Measurements from ENCODE around the gene FAM193B. TPM values are rescaled to one million over a fixed set of nuclear protein-coding genes. Genes with fewer than 3 reads are reported as not detected.
A peak's percentile ranks its signal among the peaks of the same experiment; 100 is the strongest.

The FAM193B gene
- total RNA-seq, 1 donor from 2014 or later = 23.2 TPM

DNA sequence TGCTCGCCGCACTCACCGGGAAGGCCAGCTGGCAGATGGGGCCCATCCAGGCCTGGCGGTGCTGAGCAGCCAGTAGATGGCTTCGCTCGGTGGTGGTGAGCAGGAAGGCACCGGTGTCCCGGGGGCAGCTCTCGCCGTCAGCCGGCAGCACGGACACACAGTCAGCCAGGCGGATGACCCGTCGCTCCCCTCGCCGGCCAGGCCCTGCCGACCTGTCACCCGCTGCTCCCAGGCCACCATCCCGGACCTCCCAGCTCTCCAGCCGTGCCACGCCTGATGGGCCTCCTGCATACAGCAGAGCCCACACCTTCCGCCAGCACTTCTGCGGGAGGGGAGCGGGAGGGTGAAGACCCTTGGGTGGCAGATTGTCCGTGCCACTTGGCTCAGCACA, 46.1 kb downstream of the FAM193B start:
- ATAC-seq (ENCODE audit: poor library complexity) (no peak), DNase-seq (peak; percentile 38)
- intact Hi-C loops (cut with DNase I) = no loop called here

- intact Hi-C loops (cut with DNase I) = no loop called here
- ATAC-seq (ENCODE audit: poor library complexity) (no peak), DNase-seq (no peak)
Measured at GRCh38 chr5:177507596-177508220, 46.7 kb downstream of the FAM193B start.

DNA sequence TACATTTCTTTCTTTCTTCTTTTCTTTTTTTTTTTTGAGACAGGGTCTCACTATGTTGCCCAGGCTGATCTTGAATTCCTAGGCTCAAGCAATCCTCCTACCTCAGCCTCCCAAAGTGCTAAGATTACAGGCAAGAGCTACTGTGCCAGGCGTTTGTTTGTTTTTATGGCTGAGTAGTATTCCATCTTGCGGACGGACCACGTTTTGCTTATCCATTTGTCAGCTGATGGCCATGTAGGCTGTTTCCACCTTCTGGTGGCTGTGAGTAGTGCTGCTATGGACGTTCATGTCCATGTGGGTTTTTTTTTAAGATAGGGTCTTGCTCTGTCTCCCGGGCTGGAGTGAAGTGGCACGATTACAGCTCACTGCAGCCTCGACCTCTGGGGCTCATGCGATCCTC, 47.2 kb downstream of the FAM193B start:
- intact Hi-C loops (cut with DNase I) = no loop called here
- DNase-seq = no peak

GRCh38 chr5:177505075-177505474, 49.3 kb downstream of the FAM193B start:
- intact Hi-C loops (cut with DNase I) = no loop called here
- no peak for DNase-seq

More for the DNA sequence above, 47.2 kb downstream of the FAM193B start:
- ATAC-seq (ENCODE audit: poor library complexity) = no peak

GRCh38 chr5:177504086-177505056, 50.0 kb downstream of the FAM193B start:
- DNase-seq (no peak), ATAC-seq (ENCODE audit: poor library complexity) (no peak)
- intact Hi-C loops (cut with DNase I) = no loop called here

More at GRCh38 chr5:177505075-177505474, 49.3 kb downstream of the FAM193B start:
- ATAC-seq (ENCODE audit: poor library complexity) = no peak

DNA sequence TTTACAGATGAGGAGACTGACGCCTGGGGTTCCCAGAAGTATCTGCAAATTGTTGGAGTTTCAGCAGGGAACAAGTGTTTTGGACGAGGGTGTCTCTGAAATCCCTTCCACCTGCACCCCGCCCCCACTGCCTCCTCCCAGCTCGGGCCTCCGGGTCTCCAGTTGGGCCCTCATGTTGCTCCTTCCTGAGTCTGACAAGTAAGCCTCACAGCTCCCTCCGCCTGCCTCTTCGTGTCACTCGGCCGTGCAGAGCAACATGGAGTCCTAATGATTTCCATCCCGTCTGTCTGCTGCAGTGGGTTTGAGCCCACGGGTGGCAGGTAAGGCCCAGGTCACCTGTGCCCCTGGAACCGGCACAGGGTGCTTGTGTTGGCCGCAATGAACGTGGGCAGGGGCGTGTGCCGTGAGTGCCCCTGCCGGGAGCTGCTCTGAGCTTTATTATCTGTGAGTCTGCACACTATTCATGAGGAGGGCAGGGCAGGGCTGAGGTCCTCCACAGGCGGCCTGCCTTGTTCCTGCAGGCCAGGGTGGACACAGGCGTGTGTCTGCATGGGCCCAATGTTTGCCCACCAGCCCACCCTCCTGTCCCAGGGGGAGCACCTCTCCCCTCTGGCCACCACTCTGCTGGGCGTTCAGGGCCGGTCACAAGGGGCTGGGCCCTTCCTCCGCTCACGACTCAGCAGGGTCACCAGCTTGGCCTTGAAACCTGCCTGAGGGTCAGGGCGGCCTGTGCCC, 50.8 kb downstream of the FAM193B start:
- intact Hi-C loops (cut with DNase I) = no loop called here
- ATAC-seq (ENCODE audit: poor library complexity) = no peak
- no peak for DNase-seq

DNA sequence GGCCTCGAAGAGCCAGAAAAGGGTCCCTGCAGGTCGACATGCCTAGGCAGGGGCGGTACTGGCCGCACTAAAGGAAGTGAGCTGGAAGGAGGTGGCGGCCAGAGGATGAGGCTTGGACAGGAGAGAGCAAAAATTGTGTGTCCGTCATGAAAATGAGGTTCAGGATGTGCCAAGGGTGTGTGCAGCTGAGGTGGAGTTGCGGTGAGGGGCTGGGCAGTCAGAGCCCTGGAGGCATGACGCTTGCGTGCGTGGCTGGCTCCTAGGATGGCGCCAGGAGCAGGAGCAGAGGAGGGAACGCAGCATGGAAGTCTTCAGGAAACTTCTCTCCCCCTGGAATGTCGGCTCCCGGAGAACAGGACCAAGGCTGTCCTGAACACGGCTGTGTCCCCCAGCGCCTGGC, 51.5 kb downstream of the FAM193B start:
- no peak for ATAC-seq (ENCODE audit: poor library complexity)
- no peak for DNase-seq
- intact Hi-C loops (cut with DNase I) = no loop called here

- no peak for ATAC-seq (ENCODE audit: poor library complexity)
- intact Hi-C loops (cut with DNase I) = loop anchor here (2.0 kb wide), 2 partner anchors 47 to 111 kb away; no protein-coding TSS in a partner anchor
Measured at GRCh38 chr5:177501874-177502678, 52.3 kb downstream of the FAM193B start.

GRCh38 chr5:177500685-177501522, 53.5 kb downstream of the FAM193B start:
- peak; percentile 96 for DNase-seq
- ATAC-seq (ENCODE audit: poor library complexity) = peak; percentile 52
- intact Hi-C loops (cut with DNase I) = loop anchor here (2.0 kb wide), 2 partner anchors 46 to 110 kb away; no protein-coding TSS in a partner anchor

More at GRCh38 chr5:177501874-177502678, 52.3 kb downstream of the FAM193B start:
- no peak for DNase-seq

DNA sequence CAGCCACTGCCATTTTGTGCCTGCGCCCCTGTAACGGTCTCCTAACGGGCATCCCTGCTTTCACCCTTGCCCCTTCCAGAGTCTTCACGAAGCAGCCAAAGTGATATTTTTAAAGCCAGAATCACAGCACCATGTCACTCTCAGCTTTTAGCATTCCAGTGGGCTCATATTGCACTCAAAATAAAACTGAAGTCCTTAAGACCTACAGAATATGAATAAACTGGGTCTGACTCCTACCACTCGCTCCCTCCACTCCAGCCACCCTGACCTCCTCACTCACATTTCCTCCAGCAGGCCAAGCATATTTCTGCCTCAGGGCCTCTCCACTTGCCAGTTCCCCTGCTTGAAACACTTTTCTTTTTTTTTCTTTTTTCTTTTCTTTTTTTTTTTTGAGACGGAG, 54.5 kb downstream of the FAM193B start:
- intact Hi-C loops (cut with DNase I) = loop anchor here (2.0 kb wide), 2 partner anchors 45 to 109 kb away; no protein-coding TSS in a partner anchor
- DNase-seq (no peak), ATAC-seq (ENCODE audit: poor library complexity) (no peak)

- intact Hi-C loops (cut with DNase I) = no loop called here
- DNase-seq (peak; percentile 72), ATAC-seq (ENCODE audit: poor library complexity) (peak; percentile 9)
Measured at GRCh38 chr5:177498013-177498787, 56.2 kb downstream of the FAM193B start.

DNA sequence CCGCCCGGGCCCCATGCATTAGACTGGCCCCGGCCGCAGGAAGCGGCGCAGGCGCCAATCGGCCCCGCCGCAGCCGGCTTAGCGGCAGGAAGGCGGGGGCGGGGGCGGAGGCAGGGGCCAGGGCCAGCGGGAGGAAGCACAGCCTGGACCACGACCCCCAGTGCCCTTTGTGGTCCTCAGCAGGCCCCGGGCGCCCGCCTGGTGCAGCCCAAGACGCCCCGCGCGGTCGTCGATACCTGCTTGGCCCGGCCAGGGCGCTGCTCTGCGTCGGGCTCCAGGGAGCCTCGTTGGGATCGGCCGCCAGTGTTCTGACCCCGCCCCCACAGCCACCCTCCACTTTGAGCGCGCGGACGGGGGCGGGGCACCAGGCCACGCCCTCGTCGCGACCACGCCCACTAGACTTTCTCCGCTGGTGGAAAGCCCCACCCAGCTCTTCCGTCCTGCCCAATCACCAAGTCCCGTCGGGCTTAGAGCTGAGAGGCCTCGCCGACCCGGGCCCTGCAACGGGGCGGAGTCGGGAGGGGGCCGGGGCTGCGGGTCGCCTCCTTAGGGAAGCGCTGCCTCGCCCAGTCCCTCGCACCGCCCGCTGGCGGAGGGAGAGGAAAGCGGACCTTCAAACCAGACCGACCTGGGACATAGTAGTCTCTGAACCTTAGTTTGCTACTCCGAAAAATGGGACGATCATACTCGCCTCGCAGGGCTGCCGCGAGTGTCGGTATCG, 56.9 kb downstream of the FAM193B start, which contains the start of gene PDLIM7:
Gene PDLIM7, minus strand, starts transcription at position 313 of the 721 bp plus-strand sequence. CDS start 1,092 bp downstream, outside the sequence.
- intact Hi-C loops (cut with DNase I) = no loop called here
- DNase-seq (peak; percentile 98), ATAC-seq (ENCODE audit: poor library complexity) (peak; percentile 92)

DNA sequence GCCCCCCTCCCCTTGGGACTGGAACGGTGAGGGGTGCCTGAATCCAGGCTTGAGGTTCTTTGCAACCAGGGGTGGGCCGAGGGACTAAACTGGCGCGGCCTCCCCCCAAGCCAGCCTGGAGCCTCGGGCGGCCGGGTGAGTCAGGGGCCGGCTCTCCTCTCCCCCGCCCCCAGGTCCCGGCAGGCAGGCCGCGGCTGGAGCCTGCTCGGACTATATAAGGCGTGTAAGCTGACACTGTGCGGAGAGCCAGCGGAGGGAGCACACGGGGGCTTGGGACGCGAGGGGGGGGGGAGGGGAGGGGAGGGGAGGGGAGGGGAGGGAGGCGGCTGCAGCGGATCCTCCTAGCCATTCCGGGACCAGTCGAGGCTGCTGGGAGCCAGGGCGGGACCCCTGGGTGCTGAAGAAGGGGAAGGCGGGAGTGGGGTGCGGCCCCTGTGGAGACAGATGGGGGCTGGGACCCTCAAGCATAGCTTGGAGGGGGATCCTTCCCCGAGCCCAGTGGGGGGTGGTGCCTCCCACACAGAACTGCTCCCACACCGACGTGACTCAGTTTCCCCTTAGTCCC, 57.6 kb downstream of the FAM193B start:
- intact Hi-C loops (cut with DNase I) = no loop called here
- peak; percentile 58 for ATAC-seq (ENCODE audit: poor library complexity)

DNA sequence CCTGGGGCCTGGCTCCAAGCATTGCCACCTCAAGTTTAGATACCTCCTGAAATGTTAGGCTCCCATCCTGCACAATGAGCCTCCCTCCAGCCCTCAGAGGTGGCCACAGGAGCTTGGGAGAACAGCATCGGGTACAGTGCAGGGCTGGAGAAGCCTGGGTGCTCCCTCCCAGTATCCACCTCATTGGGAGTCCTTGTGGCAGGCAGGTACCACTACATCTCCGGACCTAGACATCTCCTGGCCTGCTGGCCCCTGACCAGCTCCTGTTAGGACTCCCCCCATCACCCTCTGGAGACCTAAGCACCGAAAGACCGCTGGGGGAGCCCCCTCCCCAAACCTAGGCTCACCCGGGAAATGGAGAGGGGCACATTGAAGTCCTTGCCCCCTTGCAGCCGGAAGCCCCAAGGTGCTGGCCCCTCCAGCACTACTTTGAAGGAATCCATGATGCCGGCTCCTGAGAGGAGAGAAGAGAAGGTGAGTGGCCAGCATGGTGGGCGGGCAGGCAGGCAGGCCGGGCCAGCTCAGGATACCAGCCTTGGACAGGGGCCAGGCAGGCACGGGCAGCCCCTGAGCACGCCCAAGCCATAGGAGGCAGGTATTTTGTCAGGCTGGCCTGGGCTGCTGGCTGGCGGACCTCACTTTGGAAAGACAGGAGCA, 58.2 kb downstream of the FAM193B start:
- no peak for ATAC-seq (ENCODE audit: poor library complexity)
- intact Hi-C loops (cut with DNase I) = no loop called here
- peak; percentile 46 for DNase-seq

More for the DNA sequence above, 57.6 kb downstream of the FAM193B start:
- DNase-seq = peak; percentile 83
